ENCODE results near the gene SGTA.

Gene SGTA

DNA sequence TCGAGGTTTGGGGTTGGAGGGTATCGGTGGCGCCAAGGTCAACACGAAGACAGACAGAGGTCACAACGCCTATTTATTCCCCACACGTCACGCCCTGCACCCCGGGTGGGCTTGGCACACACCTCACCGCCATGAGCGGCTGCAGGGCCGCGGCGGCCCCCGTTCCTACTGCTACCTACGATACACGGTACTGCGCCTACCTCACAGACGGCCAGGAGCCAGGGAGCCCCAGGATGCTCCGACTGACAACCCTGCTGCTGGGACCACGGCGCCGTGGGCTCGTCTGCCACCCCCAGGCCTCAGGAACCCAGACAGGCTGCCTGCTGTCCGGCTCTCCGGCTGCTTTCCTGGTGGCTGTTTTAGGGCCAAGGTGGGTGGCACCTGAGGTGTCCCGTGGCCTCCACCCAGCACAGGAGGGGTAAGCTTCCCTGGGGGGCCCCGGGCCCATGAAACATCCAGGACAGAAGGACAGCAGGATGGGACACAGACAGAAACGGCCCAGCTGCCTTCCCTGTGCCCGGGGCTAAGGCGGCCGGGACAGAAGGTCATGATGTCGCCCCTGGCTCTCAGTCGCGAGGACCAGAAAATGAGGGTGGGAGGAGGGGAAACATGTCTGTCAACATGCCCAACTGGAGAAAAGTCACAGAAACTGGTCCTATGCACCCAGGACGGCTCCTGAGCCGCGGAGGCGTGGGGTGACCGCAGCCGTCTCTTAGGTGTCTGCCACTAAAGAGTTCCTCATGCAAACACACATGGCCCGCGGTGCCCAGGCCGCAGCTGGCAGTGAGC is 28.2 kb downstream of the SGTA start:
- DNase-seq (ENCODE audit: low spot score) = no peak
- TF ChIP-seq, protein P1, sequence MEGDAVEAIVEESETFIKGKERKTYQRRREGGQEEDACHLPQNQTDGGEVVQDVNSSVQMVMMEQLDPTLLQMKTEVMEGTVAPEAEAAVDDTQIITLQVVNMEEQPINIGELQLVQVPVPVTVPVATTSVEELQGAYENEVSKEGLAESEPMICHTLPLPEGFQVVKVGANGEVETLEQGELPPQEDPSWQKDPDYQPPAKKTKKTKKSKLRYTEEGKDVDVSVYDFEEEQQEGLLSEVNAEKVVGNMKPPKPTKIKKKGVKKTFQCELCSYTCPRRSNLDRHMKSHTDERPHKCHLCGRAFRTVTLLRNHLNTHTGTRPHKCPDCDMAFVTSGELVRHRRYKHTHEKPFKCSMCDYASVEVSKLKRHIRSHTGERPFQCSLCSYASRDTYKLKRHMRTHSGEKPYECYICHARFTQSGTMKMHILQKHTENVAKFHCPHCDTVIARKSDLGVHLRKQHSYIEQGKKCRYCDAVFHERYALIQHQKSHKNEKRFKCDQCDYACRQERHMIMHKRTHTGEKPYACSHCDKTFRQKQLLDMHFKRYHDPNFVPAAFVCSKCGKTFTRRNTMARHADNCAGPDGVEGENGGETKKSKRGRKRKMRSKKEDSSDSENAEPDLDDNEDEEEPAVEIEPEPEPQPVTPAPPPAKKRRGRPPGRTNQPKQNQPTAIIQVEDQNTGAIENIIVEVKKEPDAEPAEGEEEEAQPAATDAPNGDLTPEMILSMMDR (IDR thresholded peaks at IDR 0.05; ENCODE audit: borderline replicate concordance, control extremely low read depth, extremely low read depth, insufficient read depth, missing control alignments) = no peak
- in situ Hi-C loops (cut with MboI; ENCODE audit: low sequenced_read_pairs, unreplicated experiment) = no loop called here

DNA sequence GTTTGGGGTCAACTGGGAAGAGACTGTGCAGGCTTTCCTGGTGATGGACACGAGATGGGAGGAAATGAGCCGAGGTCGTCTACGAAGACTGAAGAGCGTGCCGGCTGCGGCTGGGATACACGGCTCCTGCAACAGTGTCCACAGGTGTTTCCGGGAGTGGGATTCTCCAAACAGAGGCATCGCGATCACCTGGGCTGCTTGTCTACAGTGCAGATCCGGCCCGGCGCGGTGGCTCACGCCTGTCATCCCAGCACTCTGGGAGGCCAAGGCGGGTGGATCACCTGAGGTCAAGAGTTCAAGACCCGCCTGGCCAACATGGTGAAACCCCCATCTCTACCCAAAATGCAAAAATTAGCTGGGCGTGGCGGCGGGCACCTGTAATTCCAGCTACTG is 31.6 kb downstream of the SGTA start:
- in situ Hi-C loops (cut with MboI; ENCODE audit: low sequenced_read_pairs, unreplicated experiment) = no loop called here
- TF ChIP-seq, protein P1 (IDR thresholded peaks at IDR 0.05; ENCODE audit: borderline replicate concordance, control extremely low read depth, extremely low read depth, insufficient read depth, missing control alignments) = no peak
- no peak for DNase-seq (ENCODE audit: low spot score)

- in situ Hi-C loops (cut with MboI; ENCODE audit: low sequenced_read_pairs, unreplicated experiment) = no loop called here
- no peak for DNase-seq (ENCODE audit: low spot score)
- TF ChIP-seq, protein P1 (IDR thresholded peaks at IDR 0.05; ENCODE audit: borderline replicate concordance, control extremely low read depth, extremely low read depth, insufficient read depth, missing control alignments) = no peak
Measured at GRCh38 chr19:2750808-2751437, 32.1 kb downstream of the SGTA start.

DNA sequence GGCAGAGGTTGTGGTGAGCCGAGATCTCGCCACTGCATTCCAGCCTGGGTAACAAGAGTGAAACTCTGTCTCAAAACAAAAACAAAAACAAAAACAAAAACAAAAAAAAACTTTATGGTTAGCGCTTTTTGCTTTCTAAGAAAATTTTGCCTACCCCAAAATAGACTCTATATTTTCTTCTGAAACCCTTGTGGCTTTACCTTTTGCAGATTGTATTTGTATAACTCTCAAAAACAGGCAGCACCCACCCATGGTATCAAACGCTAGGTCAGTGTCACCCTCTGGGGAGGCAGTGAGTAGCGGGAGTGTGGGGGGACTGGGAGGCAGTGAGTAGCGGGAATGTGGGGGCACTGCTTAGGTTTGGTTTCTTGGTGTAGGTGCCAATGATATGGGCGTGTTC is 35.7 kb downstream of the SGTA start:
- TF ChIP-seq, protein P1 (IDR thresholded peaks at IDR 0.05; ENCODE audit: borderline replicate concordance, control extremely low read depth, extremely low read depth, insufficient read depth, missing control alignments) = no peak

DNA sequence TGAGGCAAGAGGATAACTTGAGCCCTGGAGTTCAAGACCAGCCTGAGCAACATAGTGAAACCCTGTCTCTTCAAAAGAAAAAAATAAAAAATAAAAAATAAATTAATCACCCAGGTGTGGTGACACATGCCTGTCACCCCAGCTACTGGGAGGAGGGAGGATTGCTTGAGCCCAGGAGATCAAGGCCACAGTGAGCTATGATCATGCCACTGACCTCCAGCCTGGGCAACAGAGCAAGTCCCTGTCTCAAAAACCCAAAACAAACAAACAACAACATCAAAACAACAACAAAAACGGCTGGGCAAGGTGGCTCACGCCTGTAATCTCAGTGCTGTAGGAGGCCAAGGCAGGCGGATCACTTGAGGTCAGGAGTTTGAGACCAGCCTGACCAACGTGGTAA is 39.0 kb downstream of the SGTA start:
- TF ChIP-seq, protein P1 (IDR thresholded peaks at IDR 0.05; ENCODE audit: borderline replicate concordance, control extremely low read depth, extremely low read depth, insufficient read depth, missing control alignments) = no peak
- in situ Hi-C loops (cut with MboI; ENCODE audit: low sequenced_read_pairs, unreplicated experiment) = no loop called here

More for the DNA sequence above, 35.7 kb downstream of the SGTA start:
- in situ Hi-C loops (cut with MboI; ENCODE audit: low sequenced_read_pairs, unreplicated experiment) = loop anchor here (5.0 kb wide), 1 partner anchor 85 kb away; no protein-coding TSS in a partner anchor
- DNase-seq (ENCODE audit: low spot score) = no peak

GRCh38 chr19:2743099-2743498 is 40.0 kb downstream of the SGTA start:
- DNase-seq (ENCODE audit: low spot score) = no peak
- in situ Hi-C loops (cut with MboI; ENCODE audit: low sequenced_read_pairs, unreplicated experiment) = no loop called here
- TF ChIP-seq, protein P1 (IDR thresholded peaks at IDR 0.05; ENCODE audit: borderline replicate concordance, control extremely low read depth, extremely low read depth, insufficient read depth, missing control alignments) = no peak

More for the DNA sequence above, 39.0 kb downstream of the SGTA start:
- DNase-seq (ENCODE audit: low spot score) = no peak

Data from GM13976 (cell line).